PC-3 (cell line): ENCODE results near the gene ARVCF. TPM values are rescaled to one million over a fixed set of nuclear protein-coding genes. Genes with fewer than 3 reads are reported as not detected.

Experiments
- ATAC-seq: fragments of 200-7000 bp; cut with Tn5 transposase; 2 replicates; pipeline ENCODE4 v1.9.1; 2020; ENCODE audit warnings: mild to moderate bottlenecking, moderate library complexity
- BruUV-seq: library from RNA; stranded (reverse); fragments of 400-500 nt; replicated peaks from 2 replicates; lab custom pipeline; 2021; lab: Mats Ljungman, UMichigan
- CTCF ChIA-PET: fragments of 300-600 bp; sonication (Branson Sonifier 250); formaldehyde crosslinking; loops from one replicate; lab custom pipeline; 2022; ENCODE audit warnings: antibody characterized with exemption; lab: Charles Lee
- POLR2A ChIA-PET: fragments of 300-600 bp; sonication (Branson Sonifier 250); formaldehyde crosslinking; loops from one replicate; lab custom pipeline; 2022; ENCODE audit warnings: antibody characterized with exemption; ENCODE audit not compliant: unreplicated experiment; lab: Charles Lee
- DNase-seq: peaks from one replicate; pipeline ENCODE4 v3.0.0-alpha.2; 2015
- H2AFZ ChIP-seq: fragments of 300-600 bp; sonication (generic); 2 replicates; pipeline ENCODE4 v1.6.0; 2016; ENCODE audit warnings: antibody characterized with exemption, low read length
- H3F3A ChIP-seq: fragments of 300-600 bp; sonication (generic); one replicate; pipeline ENCODE4 v1.6.0; 2017; ENCODE audit warnings: antibody characterized with exemption, low read length, control low read depth, mild to moderate bottlenecking; ENCODE audit not compliant: unreplicated experiment
- H3K27ac ChIP-seq: fragments of 300-600 bp; sonication (generic); 2 replicates; pipeline ENCODE4 v1.5.1; 2016; ENCODE audit warnings: mild to moderate bottlenecking, low read length
- H3K27me3 ChIP-seq: fragments of 300-600 bp; sonication (generic); 2 replicates; pipeline ENCODE4 v1.6.1; 2016; ENCODE audit warnings: low read length, mixed read lengths
- H3K36me3 ChIP-seq: fragments of 300-600 bp; sonication (generic); 2 replicates; pipeline ENCODE4 v1.6.1; 2016; ENCODE audit warnings: low read depth, mixed run types, low read length, mixed read lengths
- H3K4me1 ChIP-seq: fragments of 300-600 bp; sonication (generic); 2 replicates; pipeline ENCODE4 v1.5.1; 2016; ENCODE audit warnings: low read length; ENCODE audit not compliant: insufficient read depth
- H3K4me2 ChIP-seq: fragments of 300-600 bp; sonication (generic); 2 replicates; pipeline ENCODE4 v1.6.0; 2016; ENCODE audit warnings: low read length
- H3K4me3 ChIP-seq: fragments of 300-600 bp; sonication (generic); 2 replicates; pipeline ENCODE4 v1.5.1; 2016; ENCODE audit warnings: mild to moderate bottlenecking, low read length, mixed read lengths
- H3K79me2 ChIP-seq: fragments of 300-600 bp; sonication (generic); 2 replicates; pipeline ENCODE4 v1.6.1; 2017; ENCODE audit warnings: low read length, mixed read lengths
- H3K9ac ChIP-seq: fragments of 300-600 bp; sonication (generic); 2 replicates; pipeline ENCODE4 v1.6.0; 2016; ENCODE audit warnings: mild to moderate bottlenecking, low read length
- H3K9me2 ChIP-seq: fragments of 300-600 bp; sonication (generic); replicated peaks from 2 replicates; pipeline ENCODE4 v1.6.1; 2016; ENCODE audit warnings: mixed run types, low read length, mixed read lengths
- H3K9me3 ChIP-seq: fragments of 300-600 bp; sonication (generic); 2 replicates; pipeline ENCODE4 v1.6.1; 2016; ENCODE audit warnings: low read length, mixed read lengths
- H4K20me1 ChIP-seq: fragments of 300-600 bp; sonication (generic); 2 replicates; pipeline ENCODE4 v1.6.1; 2016; ENCODE audit warnings: low read length, mixed read lengths
- CTCF ChIP-seq: fragments of 300-600 bp; sonication (generic); conservative IDR thresholded peaks from 2 replicates; pipeline ENCODE4 v1.5.1; 2017; ENCODE audit warnings: antibody characterized with exemption, low read depth, mild to moderate bottlenecking, low read length
- EZH2 ChIP-seq: fragments of 300-600 bp; sonication (generic); IDR thresholded peaks from one replicate; pipeline ENCODE4 v1.6.1; 2017; ENCODE audit warnings: antibody characterized with exemption, mild to moderate bottlenecking, low read length; ENCODE audit not compliant: unreplicated experiment
- EZH2phosphoT487 ChIP-seq: fragments of 300-600 bp; sonication (generic); IDR thresholded peaks from 2 replicates; pipeline ENCODE4 v1.6.1; 2018; ENCODE audit warnings: mild to moderate bottlenecking, antibody characterized with exemption, low read length, borderline replicate concordance
- intact Hi-C: fragments of 100-400 bp; cut with micrococcal nuclease; formaldehyde crosslinking; loops from 2 replicates; pipeline ENCODE4 v1.9.0; 2023
- total RNA-seq: library from RNA; depleted of rRNA; stranded (reverse); fragments of >200 nt; gene quantifications from 2 replicates; pipeline ENCODE4 v1.2.3, GENCODE V29; 2014

Gene ARVCF
- total RNA-seq, 1 experiment from 2014 or later: 20.0 TPM

DNA sequence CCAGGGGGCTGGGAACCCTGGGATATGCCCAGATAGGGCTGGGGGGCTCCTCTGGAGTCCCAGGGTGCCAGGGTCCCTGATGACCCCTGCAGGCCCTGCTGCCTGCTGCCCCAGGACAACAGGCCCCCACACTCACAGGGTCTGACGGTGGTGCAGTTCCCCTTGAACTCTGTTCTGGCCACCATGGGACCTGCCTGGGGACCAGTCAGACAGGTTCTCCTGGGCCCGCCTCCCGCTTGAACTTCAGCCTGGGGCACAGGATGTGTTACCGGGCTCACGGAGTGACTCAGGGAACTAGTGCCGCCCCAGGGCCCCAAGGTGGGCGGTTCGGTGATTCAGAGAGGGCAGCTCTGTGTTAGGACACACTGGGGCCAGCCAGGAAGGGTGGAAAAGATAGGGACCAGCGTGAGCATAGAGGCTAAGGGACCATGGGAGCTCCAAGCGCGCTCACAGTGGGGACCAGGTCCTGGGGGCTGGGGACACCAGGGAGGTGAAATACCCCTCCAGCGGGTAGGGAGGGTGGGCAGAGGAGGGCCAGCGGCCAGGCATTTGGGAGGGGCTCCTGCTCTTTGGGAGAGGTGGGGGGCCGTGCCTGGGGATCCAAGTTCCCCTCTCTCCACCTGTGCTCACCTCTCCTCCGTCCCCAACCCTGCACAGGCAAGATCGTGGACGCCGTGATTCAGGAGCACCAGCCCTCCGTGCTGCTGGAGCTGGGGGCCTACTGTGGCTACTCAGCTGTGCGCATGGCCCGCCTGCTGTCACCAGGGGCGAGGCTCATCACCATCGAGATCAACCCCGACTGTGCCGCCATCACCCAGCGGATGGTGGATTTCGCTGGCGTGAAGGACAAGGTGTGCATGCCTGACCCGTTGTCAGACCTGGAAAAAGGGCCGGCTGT, 53.5 kb downstream of the ARVCF start:
- Histone ChIP-seq H3K4me1 (peaks cover 21% of the 10 kb centered on the region), H3K79me2 (peaks cover 10% of the 10 kb centered on the region), H3K4me2 (peak overlapping the region; percentile 92), H3K36me3 (no peaks in the 10 kb centered on the region; the same call in 1 of the 2 replicates), H2AFZ (no peak overlapping the region), H3K4me3 (peak overlapping the region; percentile 67), H3K9ac (peak overlapping the region; percentile 78), H3K27me3 (no peaks in the 10 kb centered on the region), H3F3A (no peaks in the 10 kb centered on the region), H3K9me2 (no peaks in the 10 kb centered on the region), H3K27ac (peak overlapping the region; percentile 83), H3K9me3 (no peaks in the 10 kb centered on the region), H4K20me1 (no peaks in the 10 kb centered on the region)
- CTCF ChIA-PET: interaction anchor here (0.6 kb wide), 4 partner anchors 9 to 170 kb away, joined by 3 to 9 read pairs (median 5); no protein-coding TSS in a partner anchor
- ATAC-seq (peak; percentile 86), DNase-seq (peak; percentile 92)
- POLR2A ChIA-PET: interaction anchor here (0.6 kb wide), 1 partner anchor 21 kb away, joined by 7 read pairs; no protein-coding TSS in a partner anchor
- intact Hi-C loops: loop anchor here (2.0 kb wide), 1 partner anchor 52 kb away; no protein-coding TSS in a partner anchor
- TF ChIP-seq EZH2phosphoT487 (no peak), EZH2 (no peak), CTCF (no peak)
- BruUV-seq: TSS peak; percentile 16

- no peak overlapping the region for H2AFZ ChIP-seq
- H3K4me2 ChIP-seq: peak overlapping the region; percentile 92
- ATAC-seq (peak; percentile 86), DNase-seq (peak; percentile 84)
- no peaks in the 10 kb centered on the region for H3K27me3 ChIP-seq
- H3K79me2 ChIP-seq: peaks cover 10% of the 10 kb centered on the region
- ChIA-PET POLR2A (interaction anchor here (0.6 kb wide), 1 partner anchor 22 kb away, joined by 7 read pairs; no protein-coding TSS in a partner anchor), CTCF (interaction anchor here (0.6 kb wide), 3 partner anchors 9 to 169 kb away, joined by 3 to 9 read pairs (median 5); no protein-coding TSS in a partner anchor)
- no peaks in the 10 kb centered on the region; the same call in 1 of the 2 replicates for H3K36me3 ChIP-seq
- peak overlapping the region; percentile 67 for H3K4me3 ChIP-seq
- peak overlapping the region; percentile 78 for H3K9ac ChIP-seq
- TF ChIP-seq CTCF: peak; percentile 59
- no peak for TF ChIP-seq EZH2phosphoT487
- no peak for TF ChIP-seq EZH2
- peaks cover 21% of the 10 kb centered on the region for H3K4me1 ChIP-seq
- no peaks in the 10 kb centered on the region for H4K20me1 ChIP-seq
- H3K9me3 ChIP-seq: no peaks in the 10 kb centered on the region
- no peaks in the 10 kb centered on the region for H3F3A ChIP-seq
- H3K9me2 ChIP-seq: no peaks in the 10 kb centered on the region
- intact Hi-C loops: loop anchor here (2.0 kb wide), 1 partner anchor 52 kb away; no protein-coding TSS in a partner anchor
- peak overlapping the region; percentile 83 for H3K27ac ChIP-seq
- no TSS peak for BruUV-seq
Measured at GRCh38 chr22:19962246-19962908, 54.2 kb downstream of the ARVCF start.
